ENCODE results near the gene PPP1R7.

PPP1R7 gene

GRCh38 chr2:241121008-241121407 is 29.3 kb upstream of the PPP1R7 start:
- no peak for DNase-seq (ENCODE audit: low spot score)

GRCh38 chr2:241122376-241123002 is 27.8 kb upstream of the PPP1R7 start:
- DNase-seq (ENCODE audit: low spot score), result no peak

GRCh38 chr2:241123816-241124536 is 26.3 kb upstream of the PPP1R7 start:
- no peak for DNase-seq (ENCODE audit: low spot score)

- no peak for DNase-seq (ENCODE audit: low spot score)
Observed at GRCh38 chr2:241125626-241126025, 24.6 kb upstream of the PPP1R7 start.

GRCh38 chr2:241126201-241126611 is 24.1 kb upstream of the PPP1R7 start:
- no peak for DNase-seq (ENCODE audit: low spot score)

GRCh38 chr2:241126771-241127202 is 23.5 kb upstream of the PPP1R7 start:
- DNase-seq (ENCODE audit: low spot score), result no peak

GRCh38 chr2:241128266-241128665 is 22.0 kb upstream of the PPP1R7 start:
- no peak for DNase-seq (ENCODE audit: low spot score)

GRCh38 chr2:241129086-241129871 is 21.0 kb upstream of the PPP1R7 start:
- DNase-seq (ENCODE audit: low spot score), result no peak

- no peak for DNase-seq (ENCODE audit: low spot score)
Observed at GRCh38 chr2:241130316-241130715, 20.0 kb upstream of the PPP1R7 start.

GRCh38 chr2:241131531-241131930 is 18.7 kb upstream of the PPP1R7 start:
- no peak for DNase-seq (ENCODE audit: low spot score)

- DNase-seq (ENCODE audit: low spot score), result no peak
Observed at GRCh38 chr2:241132538-241133435, 17.5 kb upstream of the PPP1R7 start.

- DNase-seq (ENCODE audit: low spot score), result no peak
Observed at GRCh38 chr2:241133436-241133820, 16.8 kb upstream of the PPP1R7 start.

GRCh38 chr2:241134711-241135110 is 15.6 kb upstream of the PPP1R7 start:
- DNase-seq (ENCODE audit: low spot score), result no peak

GRCh38 chr2:241135737-241136136 is 14.5 kb upstream of the PPP1R7 start:
- no peak for DNase-seq (ENCODE audit: low spot score)

- DNase-seq (ENCODE audit: low spot score), result no peak
Observed at GRCh38 chr2:241136191-241136590, 14.1 kb upstream of the PPP1R7 start.

GRCh38 chr2:241136661-241137260 is 13.5 kb upstream of the PPP1R7 start:
- no peak for DNase-seq (ENCODE audit: low spot score)

- DNase-seq (ENCODE audit: low spot score), result no peak
Observed at GRCh38 chr2:241137276-241138190, 12.7 kb upstream of the PPP1R7 start.

- no peak for DNase-seq (ENCODE audit: low spot score)
Observed at GRCh38 chr2:241138471-241138870, 11.8 kb upstream of the PPP1R7 start.

- DNase-seq (ENCODE audit: low spot score), result no peak
Observed at GRCh38 chr2:241139531-241140444, 10.5 kb upstream of the PPP1R7 start.

All from AG08395 (cell line).